ENCODE measurements around the gene FRS2. TPM values are rescaled to one million over a fixed set of nuclear protein-coding genes. Genes with fewer than 3 reads are reported as not detected.

Gene FRS2
- total RNA-seq, 1 experiment from 2014 or later: 25.9 TPM

DNA sequence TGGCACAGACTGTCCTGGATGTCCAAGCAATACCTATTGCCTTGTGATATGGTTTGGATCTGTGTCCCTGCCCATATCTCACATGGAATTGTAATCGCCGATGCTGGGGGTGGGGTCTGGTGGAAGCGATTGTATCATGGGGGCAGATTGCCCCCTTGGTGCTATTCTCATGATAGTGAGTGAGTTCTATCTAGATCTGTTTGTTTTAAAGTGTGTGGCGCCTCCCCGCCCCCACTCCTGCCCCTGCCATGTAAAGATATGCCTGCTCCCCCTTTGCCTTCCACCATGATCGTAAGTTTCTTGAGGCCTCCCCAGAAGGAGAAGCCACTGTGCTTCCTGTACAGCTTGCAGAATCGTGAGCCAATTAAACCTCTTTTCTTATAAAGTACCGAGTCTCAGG lies 157.3 kb downstream of the FRS2 start:
- DNase-seq (ENCODE audit: low read depth): no peak

Other genes with a start within 250 kb of the FRS2 start
- 18.3 and 31.9 TPM in 2 replicates for gene CPSF6, start 230.8 kb upstream of the FRS2 start, total RNA-seq (2014; rRNA removed; shearing (Covaris generic))
- gene LYZ, start 122.0 kb upstream of the FRS2 start, total RNA-seq (2014; rRNA removed; shearing (Covaris generic)): not detected in 2 replicates
- gene YEATS4, start 110.6 kb upstream of the FRS2 start, total RNA-seq (2014; rRNA removed; shearing (Covaris generic)): 36.6 and 48.5 TPM in 2 replicates
- gene CCT2, start 115.1 kb downstream of the FRS2 start, total RNA-seq (2014; rRNA removed; shearing (Covaris generic)): 215 and 244 TPM in 2 replicates
- not detected in 2 replicates for gene LRRC10, start 140.5 kb downstream of the FRS2 start, total RNA-seq (2014; rRNA removed; shearing (Covaris generic))
- gene BEST3, start 228.9 kb downstream of the FRS2 start, total RNA-seq (2014; rRNA removed; shearing (Covaris generic)): 0.02 TPM in 1 of 2 replicates, not detected in the other

All from M059J (cell line).